ENCODE measurements around the gene SIGLEC15.

DNA sequence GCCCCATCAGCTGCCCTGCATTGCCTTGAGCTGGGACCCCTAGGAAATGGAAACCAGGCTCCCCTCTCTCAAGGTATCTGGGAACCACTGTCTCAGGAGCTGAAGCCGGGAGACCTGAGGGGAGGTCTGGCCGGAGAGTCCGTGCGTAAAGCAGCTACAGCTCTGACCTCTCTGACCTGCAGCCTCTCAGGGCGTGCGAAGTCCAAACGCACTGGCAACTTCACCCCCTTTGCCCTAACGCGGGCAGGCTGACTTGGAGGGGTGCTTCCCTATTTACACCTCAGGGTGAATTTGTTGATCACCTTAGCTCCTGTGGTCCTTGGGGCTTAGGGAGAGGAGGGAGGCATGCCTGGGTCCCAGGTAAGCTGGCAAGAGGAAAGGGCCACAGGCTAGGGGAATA is 17.5 kb downstream of the SIGLEC15 start:
- TF ChIP-seq, protein P1, sequence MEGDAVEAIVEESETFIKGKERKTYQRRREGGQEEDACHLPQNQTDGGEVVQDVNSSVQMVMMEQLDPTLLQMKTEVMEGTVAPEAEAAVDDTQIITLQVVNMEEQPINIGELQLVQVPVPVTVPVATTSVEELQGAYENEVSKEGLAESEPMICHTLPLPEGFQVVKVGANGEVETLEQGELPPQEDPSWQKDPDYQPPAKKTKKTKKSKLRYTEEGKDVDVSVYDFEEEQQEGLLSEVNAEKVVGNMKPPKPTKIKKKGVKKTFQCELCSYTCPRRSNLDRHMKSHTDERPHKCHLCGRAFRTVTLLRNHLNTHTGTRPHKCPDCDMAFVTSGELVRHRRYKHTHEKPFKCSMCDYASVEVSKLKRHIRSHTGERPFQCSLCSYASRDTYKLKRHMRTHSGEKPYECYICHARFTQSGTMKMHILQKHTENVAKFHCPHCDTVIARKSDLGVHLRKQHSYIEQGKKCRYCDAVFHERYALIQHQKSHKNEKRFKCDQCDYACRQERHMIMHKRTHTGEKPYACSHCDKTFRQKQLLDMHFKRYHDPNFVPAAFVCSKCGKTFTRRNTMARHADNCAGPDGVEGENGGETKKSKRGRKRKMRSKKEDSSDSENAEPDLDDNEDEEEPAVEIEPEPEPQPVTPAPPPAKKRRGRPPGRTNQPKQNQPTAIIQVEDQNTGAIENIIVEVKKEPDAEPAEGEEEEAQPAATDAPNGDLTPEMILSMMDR (IDR thresholded peaks at IDR 0.05; ENCODE audit: low read length) = no peak
- TF ChIP-seq EZH2phosphoT487 (IDR thresholded peaks at IDR 0.05; ENCODE audit: low read length) = no peak
